OCI-LY3 (cell line): ENCODE measurements around the gene CKB.
"Not testable (repeated sequence)": the region's sequence is repeated elsewhere in the genome, so short reads cannot be mapped to it uniquely, and the experiment has no call there.

ENCODE experiments used
- CTCF ChIP-seq: fragments of 200-600, 300-600 bp; sonication (generic); IDR thresholded peaks from 2 replicates; pipeline ENCODE4 v1.5.1; 2014; ENCODE audit warnings: antibody characterized with exemption, low read length, low read depth
- EZH2phosphoT487 ChIP-seq: fragments of 200-600 bp; shearing (Covaris generic); IDR thresholded peaks from 2 replicates; pipeline ENCODE4 v1.6.1; 2018; ENCODE audit warnings: antibody characterized with exemption, mixed run types, low read depth

GRCh38 chr14:103525430-103526246, 3.0 kb upstream of the CKB start:
- not testable (repeated sequence) for TF ChIP-seq CTCF, EZH2phosphoT487
